Stimulated activated CD8-positive, alpha-beta memory T cell treated with anti-CD3 and anti-CD28 coated beads, Interleukin-4, amount 100 ng/mL, for 48 hours (primary cell): ENCODE measurements around the gene PSMD2.

ENCODE experiments used
- DNase-seq: peaks from one replicate; pipeline ENCODE4 v3.0.0-alpha.2; 2020

PSMD2 gene

GRCh38 chr3:184283681-184284080, 15.4 kb upstream of the PSMD2 start:
- DNase-seq = no peak

DNA sequence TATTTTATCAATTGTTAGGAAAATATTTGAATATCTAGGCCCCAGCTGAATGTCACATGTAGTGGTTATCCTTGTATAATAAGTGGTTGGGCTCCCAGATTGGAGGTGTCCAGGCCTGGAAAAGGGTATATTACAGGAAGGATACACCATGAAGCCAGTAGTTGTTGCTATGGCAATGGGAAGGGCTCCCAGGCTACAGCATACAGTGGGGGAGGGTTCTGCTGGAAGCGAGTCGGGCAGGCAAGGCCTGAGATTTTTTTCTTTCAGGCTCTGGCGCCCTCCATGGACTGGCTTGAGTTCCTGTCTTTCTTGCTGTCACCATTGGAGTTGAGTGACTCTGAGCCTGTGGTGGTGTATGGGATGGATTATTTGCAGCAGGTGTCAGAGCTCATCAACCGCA, 14.3 kb upstream of the PSMD2 start:
- DNase-seq = peak; percentile 36

DNA sequence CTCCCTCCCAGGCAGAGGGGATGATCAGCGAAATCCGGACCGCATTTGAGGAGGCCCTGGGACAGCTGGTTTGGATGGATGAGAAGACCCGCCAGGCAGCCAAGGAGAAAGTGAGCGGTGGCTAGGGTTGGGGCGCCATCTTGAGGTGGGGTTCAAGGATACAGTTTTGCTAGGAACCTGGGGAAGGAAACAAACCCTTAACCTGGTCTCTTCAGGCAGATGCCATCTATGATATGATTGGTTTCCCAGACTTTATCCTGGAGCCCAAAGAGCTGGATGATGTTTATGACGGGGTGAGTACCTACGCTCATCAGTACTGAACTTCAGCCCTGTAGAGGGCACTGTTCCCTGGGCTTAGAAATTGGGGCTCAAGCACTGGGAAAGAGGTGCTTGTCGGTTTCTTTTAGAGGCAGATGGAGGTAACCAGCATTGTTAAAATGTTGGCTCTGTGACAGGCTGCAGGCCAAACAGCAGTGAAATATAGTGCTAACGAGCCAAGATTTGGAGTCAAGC, 9.6 kb upstream of the PSMD2 start:
- DNase-seq = peak; percentile 83

DNA sequence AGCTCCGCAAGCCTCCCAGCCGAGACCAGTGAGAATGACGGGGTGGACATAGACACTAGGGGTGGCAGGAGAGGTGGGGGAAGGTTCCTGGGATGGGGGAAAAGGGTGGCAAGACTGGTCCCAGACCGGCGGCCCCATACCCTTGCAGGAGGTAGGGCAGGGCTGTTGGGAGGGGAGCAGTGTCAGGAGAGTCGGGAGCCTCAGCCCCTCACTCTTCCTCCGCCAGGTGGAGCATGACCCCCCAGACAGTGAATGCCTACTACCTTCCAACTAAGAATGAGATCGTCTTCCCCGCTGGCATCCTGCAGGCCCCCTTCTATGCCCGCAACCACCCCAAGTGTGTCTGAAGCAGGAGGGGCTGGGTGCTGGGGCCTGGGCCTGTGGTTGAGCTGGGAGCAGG, 8.7 kb upstream of the PSMD2 start:
- no peak for DNase-seq

DNA sequence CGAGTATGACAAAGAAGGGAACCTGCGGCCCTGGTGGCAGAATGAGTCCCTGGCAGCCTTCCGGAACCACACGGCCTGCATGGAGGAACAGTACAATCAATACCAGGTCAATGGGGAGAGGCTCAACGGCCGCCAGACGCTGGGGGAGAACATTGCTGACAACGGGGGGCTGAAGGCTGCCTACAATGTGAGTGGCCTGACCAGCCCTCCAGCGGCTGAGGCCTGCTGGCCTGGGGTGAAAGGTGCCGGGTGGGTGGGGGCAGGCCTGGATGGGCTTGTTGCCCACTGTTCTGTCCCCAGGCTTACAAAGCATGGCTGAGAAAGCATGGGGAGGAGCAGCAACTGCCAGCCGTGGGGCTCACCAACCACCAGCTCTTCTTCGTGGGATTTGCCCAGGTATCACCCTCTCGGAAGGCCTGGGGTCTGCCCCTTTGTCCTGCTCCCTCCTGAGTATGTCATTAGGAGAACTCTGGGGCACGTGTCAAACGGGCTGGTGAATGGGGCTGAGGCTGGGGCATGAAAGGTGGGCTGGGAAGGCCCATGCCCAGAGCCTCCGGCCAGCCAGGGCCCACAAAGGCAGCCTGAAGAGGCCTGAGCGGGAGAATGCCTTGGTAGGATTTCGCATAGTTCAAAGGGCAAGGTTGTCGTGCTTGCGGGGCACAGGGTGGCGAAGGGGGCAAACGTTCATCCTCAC, 7.8 kb upstream of the PSMD2 start:
- no peak for DNase-seq

GRCh38 chr3:184291738-184292445, 7.1 kb upstream of the PSMD2 start:
- no peak for DNase-seq

DNA sequence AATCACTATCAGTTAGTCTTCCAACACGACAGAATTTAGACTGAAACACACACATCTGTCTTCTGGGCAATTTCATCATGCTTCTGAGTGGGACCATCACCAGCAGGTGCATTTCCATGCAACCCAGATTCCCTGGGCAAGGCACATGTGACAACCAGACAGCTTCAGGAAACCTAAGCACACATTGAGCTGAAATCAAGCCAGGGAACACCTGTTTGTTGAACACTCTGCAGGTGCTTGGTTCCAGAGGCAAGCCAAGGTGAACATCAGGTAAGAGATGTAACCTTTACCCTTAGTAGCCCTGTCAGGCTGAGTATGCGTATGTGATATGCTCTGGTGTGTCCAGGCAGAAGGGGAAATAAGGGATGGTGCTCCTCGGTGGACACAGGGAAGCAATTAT, 3.3 kb upstream of the PSMD2 start:
- no peak for DNase-seq

DNA sequence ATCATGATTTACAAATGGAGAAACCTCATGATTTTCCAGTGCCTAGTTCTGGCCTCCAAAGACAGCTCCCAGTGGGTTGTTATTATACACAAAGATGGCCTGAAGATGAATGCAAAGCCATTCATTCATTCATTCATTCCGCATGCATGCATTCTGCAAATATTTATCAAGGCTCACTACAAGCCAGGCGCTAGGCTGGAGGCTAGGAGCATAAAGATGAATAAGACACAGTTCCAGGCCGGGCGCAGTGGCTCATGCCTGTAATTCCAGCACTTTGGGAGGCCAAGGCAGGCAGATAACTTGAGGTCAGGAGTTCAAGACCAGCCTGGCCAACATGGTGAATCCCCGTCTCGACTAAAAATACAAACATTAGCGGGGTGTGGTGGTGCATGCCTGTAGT, 2.4 kb upstream of the PSMD2 start:
- no peak for DNase-seq

GRCh38 chr3:184299488-184300377, 692 bp downstream of the PSMD2 start:
- no peak for DNase-seq

DNA sequence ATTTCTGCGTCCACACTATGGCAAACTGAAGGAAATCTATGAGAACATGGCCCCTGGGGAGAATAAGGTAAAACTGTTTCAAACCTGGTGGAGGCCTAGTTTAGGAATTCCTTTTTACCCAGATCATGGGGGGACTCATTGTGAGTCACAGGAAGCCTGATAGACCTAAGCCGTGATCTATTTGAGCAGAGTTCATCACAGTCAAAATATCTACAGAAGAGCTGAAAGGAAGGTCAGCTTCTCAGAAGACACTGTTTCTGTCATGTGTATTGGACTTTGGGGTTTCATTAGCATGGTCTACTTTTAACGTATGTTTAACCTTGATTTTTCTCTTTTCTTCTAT, 1.3 kb downstream of the PSMD2 start:
- no peak for DNase-seq

DNA sequence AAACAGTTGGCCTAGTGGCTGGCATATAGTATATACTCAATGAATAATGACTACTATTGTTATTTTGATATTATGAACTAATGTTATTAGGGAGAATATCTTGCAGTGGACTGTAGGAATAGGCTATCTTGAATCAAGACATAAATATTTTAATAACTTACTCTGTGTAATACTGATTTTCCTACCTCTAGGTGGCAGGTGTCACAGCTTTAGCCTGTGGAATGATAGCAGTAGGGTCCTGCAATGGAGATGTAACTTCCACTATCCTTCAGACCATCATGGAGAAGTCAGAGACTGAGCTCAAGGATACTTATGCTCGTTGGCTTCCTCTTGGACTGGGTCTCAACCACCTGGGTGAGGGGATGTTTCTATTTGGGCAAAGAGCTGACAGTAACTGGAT, 6.5 kb downstream of the PSMD2 start:
- DNase-seq = no peak

DNA sequence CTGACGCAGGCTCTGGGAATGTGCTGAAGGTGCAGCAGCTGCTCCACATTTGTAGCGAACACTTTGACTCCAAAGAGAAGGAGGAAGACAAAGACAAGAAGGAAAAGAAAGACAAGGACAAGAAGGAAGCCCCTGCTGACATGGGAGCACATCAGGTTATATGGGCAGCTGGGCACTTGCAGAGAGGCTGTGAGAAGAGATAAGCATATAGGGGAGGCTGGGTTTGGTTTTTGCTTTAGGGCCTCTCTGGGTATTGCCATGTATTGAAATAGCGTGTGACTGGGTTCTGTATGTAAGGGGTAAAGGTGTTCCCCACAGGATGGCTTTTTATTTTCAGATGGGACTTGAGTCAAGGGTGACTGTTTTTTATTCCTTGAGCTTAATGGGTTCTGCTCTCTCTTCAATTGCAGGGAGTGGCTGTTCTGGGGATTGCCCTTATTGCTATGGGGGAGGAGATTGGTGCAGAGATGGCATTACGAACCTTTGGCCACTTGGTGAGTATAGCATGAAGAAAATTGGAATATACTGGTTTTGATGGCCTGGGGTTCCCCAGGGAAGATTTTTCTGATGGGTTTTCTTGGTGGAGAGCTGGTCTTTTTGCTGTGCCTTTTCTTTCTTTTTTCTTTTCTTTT, 7.4 kb downstream of the PSMD2 start:
- DNase-seq = no peak

GRCh38 chr3:184307915-184308314, 8.9 kb downstream of the PSMD2 start:
- no peak for DNase-seq

GRCh38 chr3:184308744-184309143, 9.7 kb downstream of the PSMD2 start:
- DNase-seq = no peak

DNA sequence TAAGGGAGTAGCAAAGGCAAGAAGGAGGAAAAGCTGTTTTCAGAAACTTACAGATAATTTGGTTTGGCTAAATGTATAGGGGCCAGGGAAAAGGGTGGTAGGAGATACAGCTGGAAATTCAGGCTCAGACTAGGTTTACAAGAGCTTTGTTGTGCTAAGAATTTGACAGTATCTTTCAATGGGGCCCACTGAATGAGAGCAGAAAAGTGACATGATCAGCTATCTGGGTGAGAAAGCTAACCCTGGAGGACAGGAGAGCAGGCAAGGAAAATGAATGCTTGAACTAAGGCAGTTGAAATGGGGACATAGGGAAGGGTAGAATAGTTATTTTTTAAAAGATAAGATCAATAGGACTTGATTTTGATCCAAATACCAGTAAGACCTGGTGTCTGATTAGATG, 12.6 kb downstream of the PSMD2 start:
- no peak for DNase-seq

GRCh38 chr3:184314363-184314699, 15.3 kb downstream of the PSMD2 start, which contains the start of gene EIF4G1:
TSS of gene EIF4G1 (plus strand) at chr3:184314606. CDS start at chr3:184315797, 1,191 bp downstream.
- DNase-seq = peak; percentile 94

DNA sequence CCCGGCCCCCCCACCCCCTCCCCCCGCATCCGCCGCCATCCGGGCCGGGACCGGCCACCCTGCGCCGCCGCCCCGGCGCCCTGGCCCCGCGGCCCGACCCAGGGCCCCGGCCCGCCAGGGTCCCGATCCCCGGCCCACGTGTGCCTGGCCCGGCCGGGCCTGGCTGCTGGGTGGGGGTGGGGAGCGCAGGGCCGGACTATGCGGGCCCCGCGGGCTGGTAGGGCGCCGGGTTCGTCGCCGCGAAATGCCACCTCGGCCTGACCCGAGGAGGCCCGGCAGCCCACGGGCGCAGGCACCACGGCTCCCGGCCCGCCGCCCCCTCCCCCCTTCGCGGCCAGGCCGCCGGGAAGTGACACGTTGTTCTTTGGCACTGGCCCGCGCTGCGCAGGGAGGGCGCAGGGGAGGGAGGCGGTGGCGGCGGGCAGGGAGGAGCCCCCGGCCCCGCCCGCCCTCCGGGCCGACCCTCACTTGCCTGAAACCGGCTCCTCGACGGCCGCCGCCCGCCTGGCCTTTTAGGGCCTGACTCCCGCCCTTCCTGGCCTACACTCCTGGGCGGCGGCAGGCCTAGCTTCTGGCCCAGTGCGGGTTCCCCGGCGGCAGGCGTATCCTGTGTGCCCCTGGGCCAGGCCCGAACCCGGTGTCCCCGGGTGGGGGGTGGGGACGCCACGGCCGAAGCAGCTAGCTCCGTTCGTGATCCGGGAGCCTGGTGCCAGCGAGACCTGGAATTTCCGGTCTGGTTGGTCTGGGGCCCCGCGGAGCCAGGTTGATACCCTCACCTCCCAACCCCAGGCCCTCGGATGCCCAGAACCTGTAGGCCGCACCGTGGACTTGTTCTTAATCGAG, 15.9 kb downstream of the PSMD2 start:
- DNase-seq = peak; percentile 67

DNA sequence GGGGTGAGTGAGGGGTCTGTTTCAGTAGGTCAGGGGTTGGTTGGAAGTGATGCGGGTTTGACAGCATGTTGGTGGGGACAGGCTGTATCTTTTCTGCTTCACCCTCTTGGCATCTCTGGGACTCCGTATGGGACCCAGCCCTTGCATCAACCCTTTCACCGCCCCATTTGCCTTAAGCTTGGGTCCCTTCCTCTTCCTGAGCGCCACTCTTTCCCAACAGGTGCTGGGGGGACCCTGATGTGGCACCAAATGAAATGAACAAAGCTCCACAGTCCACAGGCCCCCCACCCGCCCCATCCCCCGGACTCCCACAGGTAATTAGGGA, 16.5 kb downstream of the PSMD2 start:
- no peak for DNase-seq

GRCh38 chr3:184315871-184316661, 17.0 kb downstream of the PSMD2 start:
- no peak for DNase-seq

GRCh38 chr3:184316792-184317191, 17.8 kb downstream of the PSMD2 start:
- no peak for DNase-seq

DNA sequence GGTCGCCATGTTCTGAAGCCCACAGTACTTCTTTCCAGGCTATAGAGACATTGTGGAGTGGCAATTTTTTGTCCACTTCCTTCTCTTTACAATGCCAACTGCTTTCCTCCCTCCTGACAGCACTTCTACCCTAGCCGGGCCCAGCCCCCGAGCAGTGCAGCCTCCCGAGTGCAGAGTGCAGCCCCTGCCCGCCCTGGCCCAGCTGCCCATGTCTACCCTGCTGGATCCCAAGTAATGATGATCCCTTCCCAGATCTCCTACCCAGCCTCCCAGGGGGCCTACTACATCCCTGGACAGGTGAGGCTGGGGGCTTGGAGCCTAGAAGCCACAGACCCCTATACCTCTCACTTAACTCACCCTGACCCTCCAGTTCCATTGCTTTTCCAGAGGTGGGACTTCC, 18.2 kb downstream of the PSMD2 start:
- no peak for DNase-seq

GRCh38 chr3:184320104-184320445, 21.0 kb downstream of the PSMD2 start:
- peak; percentile 72 for DNase-seq
